Effector memory CD4-positive, alpha-beta T cell (primary cell): ENCODE results near the gene ZNF524.

Experiments
- DNase-seq, 3 donors: peaks; one replicate each; pipeline ENCODE4 v3.0.0-alpha.2; 2020
- H3K27ac ChIP-seq: 2 replicates; pipeline ENCODE4 v1.7.0; 2013; ENCODE audit warnings: mild to moderate bottlenecking, low read length, moderate library complexity; ENCODE audit not compliant: insufficient read depth, poor library complexity, severe bottlenecking
- H3K27me3 ChIP-seq: replicated peaks from 2 replicates; pipeline ENCODE4 v1.7.0; 2013; ENCODE audit warnings: mild to moderate bottlenecking, low read length; ENCODE audit not compliant: insufficient read depth, control insufficient read depth, poor library complexity, severe bottlenecking
- H3K36me3 ChIP-seq: 2 replicates; pipeline ENCODE4 v1.7.0; 2013; ENCODE audit warnings: mild to moderate bottlenecking, low read length, moderate library complexity; ENCODE audit not compliant: control insufficient read depth, insufficient read depth
- H3K4me1 ChIP-seq: 2 replicates; pipeline ENCODE4 v1.7.0; 2013; ENCODE audit warnings: low read length, mild to moderate bottlenecking; ENCODE audit not compliant: control insufficient read depth, insufficient read depth, poor library complexity, severe bottlenecking
- H3K4me3 ChIP-seq: 2 replicates; pipeline ENCODE4 v1.7.0; 2013; ENCODE audit warnings: low read length, low read depth, mild to moderate bottlenecking; ENCODE audit not compliant: insufficient read depth, poor library complexity, severe bottlenecking
- H3K9me3 ChIP-seq: 2 replicates; pipeline ENCODE4 v1.7.0; 2013; ENCODE audit warnings: mild to moderate bottlenecking, low read length, moderate library complexity; ENCODE audit not compliant: control insufficient read depth
- total RNA-seq, 3 donors: gene quantifications; one replicate each; lab custom pipeline; 2026; lab: John Stamatoyannopoulos, UW

The ZNF524 gene, protein sequence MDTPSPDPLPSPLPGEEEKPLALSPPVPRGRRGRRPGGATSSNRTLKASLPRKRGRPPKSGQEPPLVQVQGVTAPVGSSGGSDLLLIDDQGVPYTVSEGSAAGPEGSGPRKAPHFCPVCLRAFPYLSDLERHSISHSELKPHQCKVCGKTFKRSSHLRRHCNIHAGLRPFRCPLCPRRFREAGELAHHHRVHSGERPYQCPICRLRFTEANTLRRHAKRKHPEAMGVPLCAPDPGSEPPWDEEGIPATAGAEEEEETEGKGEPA
- 8.6 to 16.6 (median 15.5) reads per million in 3 donors for total RNA-seq

DNA sequence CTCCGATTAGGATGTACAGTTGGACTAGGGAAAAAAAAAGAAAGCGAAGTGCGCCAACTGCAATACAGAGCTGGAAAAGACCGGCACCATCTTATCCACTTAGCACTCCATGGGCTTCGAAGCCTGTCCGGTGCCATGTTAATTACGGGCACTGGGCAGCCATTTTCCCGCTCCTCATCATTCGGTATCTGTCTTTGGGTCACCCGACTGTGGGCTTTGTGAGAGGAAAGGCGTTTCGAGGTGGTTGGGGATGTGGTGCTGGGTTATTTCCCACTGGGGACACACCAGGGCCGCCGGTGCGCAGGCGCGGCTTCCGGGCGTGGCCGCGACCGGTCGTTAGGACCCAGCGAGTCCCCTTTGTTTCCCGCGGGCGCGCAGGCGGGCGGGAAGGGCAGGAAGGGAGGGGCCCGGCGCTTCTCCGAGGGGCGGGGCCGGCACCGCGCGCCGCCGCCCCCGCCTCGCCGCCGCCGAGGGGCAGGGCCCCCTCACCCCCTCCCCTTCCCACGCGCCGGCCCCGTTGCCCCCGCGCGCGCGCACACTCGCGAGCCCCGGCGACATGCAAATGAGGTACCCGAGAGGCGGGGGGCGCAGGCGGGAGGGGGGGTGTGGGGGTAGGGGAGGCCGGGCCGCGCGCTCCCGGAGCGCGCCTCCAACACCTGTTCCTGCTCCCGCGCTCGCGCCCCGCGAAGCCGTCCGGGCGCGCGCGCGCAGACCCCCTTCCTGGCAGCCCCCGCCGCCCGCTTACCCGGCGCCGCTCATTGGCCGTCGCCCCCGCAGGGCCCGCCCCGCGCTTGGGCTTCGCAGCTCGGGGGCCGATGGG is at the start of gene ZNF524:
Gene ZNF524, plus strand, starts transcription at position 447 of the 820 bp plus-strand sequence. CDS start 1,825 bp downstream, outside the sequence.
- H3K4me1 ChIP-seq, result peaks cover 13% of the 10 kb centered on the region
- peak; percentile 70 to 84 (median 79) for DNase-seq
- peak within 1 kb of the TSS; percentile 92 for H3K27ac ChIP-seq

DNA sequence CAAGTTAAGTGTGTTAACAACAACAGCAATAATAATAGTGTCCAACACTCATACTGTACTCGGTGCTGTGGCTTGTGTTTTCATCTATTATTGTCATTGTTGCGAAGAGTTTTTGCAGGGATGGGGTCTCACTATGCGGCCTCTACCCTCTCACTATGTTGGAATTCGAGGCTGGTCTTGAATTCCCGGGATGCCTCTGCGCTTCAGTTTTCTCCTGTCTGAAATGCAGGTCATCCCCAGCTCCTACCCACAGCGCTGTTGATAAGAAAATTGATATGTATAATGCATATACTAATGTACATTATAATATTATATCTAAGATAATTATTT is 49.8 kb upstream of the ZNF524 start:
- H3K9me3 ChIP-seq, result no peaks in the 10 kb centered on the region
- no peak overlapping the region for H3K4me3 ChIP-seq
- no peak for DNase-seq
- no peaks in the 10 kb centered on the region for H3K36me3 ChIP-seq
- H3K4me1 ChIP-seq, result no peaks in the 10 kb centered on the region
- H3K27me3 ChIP-seq, result no peaks in the 10 kb centered on the region
- H3K27ac ChIP-seq, result no peak overlapping the region

More for the DNA sequence above, at the start of gene ZNF524:
- Histone ChIP-seq H3K36me3 (peaks cover 5% of the 10 kb centered on the region), H3K27me3 (no peaks in the 10 kb centered on the region), H3K9me3 (no peaks in the 10 kb centered on the region), H3K4me3 (peak within 1 kb of the TSS; percentile 72)

DNA sequence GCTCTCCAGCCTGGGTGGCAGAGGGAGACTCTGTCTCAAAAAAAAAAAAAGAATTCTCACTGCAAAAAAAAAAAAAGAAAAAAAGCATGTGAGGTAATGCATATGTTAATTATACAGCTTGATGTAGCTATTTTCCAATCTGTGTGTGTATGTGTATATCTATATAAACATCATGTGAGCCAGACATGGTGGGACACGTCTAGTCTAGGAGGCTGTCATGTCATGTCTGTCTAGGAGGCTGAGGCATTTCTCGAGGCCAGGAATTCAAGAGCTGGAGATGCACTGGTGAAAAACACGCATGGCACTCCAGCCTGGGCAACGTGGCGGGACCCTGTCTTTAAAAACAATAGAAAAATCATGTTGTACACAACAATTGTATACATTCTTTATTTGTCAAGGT is 47.9 kb upstream of the ZNF524 start:
- Histone ChIP-seq H3K9me3 (no peaks in the 10 kb centered on the region), H3K36me3 (no peaks in the 10 kb centered on the region), H3K4me1 (no peaks in the 10 kb centered on the region), H3K27me3 (no peaks in the 10 kb centered on the region), H3K4me3 (no peak overlapping the region), H3K27ac (no peak overlapping the region)
- no peak for DNase-seq

DNA sequence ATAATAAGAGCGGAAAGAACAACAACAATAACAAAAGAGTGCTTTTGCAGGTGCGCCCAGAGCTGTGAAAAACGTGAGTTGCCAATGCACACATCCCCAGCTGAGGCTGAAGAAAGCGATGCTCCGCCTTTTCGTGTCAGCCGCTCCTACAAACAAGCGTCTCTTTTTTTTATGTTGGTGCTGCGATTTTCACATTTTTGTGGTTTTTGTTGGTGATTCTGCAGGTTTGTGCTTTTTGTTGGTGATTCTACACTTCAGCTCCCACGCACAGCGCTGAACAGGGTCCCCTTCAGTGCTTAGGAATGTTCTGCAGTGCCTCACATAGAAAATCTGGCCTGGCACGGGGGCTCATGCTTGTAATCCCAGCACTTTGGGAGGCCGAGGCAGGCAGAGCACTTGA is 47.5 kb upstream of the ZNF524 start:
- no peak overlapping the region for H3K27ac ChIP-seq

DNA sequence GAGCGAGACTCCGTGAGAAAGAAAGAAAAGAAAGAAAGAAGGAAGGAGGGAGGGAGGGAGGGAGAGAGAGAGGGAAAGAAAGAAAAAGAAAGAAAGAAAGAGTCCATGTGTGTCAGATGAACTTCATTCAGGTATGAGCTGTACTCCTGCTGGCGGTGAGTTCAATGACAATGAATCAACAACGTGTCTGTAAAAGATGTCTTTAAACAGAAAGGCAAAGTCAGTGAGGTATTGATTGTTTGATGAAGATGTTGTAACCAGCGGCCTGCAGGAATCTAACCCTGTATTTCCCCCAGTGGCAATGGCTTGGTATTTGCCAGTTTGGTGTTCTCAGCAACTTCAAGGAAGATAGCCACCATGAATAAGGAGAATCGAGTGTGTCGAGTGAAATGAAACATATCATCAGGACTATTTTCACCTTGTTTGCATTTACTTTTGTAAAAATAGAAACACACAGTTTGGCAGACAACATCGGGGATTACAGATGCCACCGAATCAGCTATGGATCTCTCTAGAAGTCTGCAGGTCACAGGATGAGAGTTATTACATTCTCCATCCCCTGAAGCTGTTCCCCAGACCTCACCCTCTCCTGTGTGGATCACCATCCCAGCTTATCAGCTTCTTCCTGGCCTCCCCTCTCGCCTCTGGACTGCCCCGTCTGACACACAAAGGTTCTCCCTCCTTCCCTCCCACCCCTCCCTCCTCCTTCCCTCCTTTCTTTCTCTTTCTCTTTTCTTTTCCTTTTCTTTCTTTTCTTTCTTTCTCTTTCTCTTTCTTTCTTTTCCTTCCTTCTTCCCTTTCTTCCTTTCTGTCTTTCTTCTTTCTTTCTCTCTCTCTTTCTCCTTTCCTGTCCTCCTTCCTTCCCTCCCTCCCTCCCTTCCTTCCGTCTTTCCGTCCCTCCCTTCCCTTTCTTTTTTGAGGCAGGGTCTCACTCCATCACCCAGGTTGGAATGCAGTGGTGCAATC is 46.6 kb upstream of the ZNF524 start:
- Histone ChIP-seq H3K27ac (no peak overlapping the region), H3K4me3 (no peak overlapping the region), H3K9me3 (no peaks in the 10 kb centered on the region), H3K4me1 (no peaks in the 10 kb centered on the region), H3K27me3 (no peaks in the 10 kb centered on the region), H3K36me3 (no peaks in the 10 kb centered on the region)
- DNase-seq, result no peak

More for the DNA sequence above, 47.5 kb upstream of the ZNF524 start:
- Histone ChIP-seq H3K4me3 (no peak overlapping the region), H3K9me3 (no peaks in the 10 kb centered on the region), H3K36me3 (no peaks in the 10 kb centered on the region), H3K27me3 (no peaks in the 10 kb centered on the region), H3K4me1 (no peaks in the 10 kb centered on the region)
- no peak for DNase-seq

DNA sequence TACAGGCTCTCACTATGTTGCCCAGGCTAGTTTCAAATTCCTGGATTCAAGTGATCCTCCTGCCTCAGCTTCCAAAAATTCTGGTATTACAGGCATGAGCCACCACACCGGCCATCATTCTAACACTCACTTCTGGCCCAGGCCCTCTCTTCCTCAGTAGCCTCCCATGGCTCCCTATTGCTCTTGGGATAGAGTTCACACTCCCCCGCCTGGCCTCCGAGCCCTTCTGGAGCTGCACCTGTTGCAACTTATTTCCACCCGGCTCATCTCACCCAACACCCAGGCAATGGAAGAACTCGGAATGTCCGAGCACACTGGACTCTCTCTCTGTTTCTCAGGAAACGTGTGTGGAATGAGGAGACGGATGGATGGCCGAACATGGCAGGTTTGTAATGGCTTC is 45.8 kb upstream of the ZNF524 start:
- H3K36me3 ChIP-seq, result no peaks in the 10 kb centered on the region
- H3K27me3 ChIP-seq, result no peaks in the 10 kb centered on the region
- H3K4me3 ChIP-seq, result no peak overlapping the region
- H3K4me1 ChIP-seq, result no peaks in the 10 kb centered on the region
- DNase-seq, result no peak
- H3K27ac ChIP-seq, result no peak overlapping the region
- no peaks in the 10 kb centered on the region for H3K9me3 ChIP-seq

DNA sequence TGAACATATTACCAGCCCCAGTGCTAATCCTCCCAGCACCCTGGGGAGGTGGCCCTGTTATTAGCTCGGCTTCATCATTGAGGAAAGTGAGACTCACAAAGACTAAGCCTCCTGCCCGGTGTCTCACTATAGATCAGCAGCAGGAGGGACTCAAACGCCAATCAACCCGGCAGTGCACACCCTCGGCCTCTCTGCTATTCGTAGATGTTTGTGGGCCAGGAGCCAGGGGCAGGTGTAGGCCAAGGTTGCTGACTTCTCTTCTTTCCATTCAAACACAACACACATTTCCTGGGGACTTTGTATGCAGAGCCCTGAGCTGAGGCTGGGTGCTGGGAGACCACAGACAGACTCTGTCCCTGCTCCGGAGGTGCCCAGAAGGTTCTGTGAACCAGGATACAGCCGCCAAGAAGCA is 45.3 kb upstream of the ZNF524 start:
- Histone ChIP-seq H3K4me1 (no peaks in the 10 kb centered on the region), H3K9me3 (no peaks in the 10 kb centered on the region), H3K4me3 (no peak overlapping the region), H3K36me3 (no peaks in the 10 kb centered on the region), H3K27me3 (no peaks in the 10 kb centered on the region), H3K27ac (no peak overlapping the region)
- no peak for DNase-seq

DNA sequence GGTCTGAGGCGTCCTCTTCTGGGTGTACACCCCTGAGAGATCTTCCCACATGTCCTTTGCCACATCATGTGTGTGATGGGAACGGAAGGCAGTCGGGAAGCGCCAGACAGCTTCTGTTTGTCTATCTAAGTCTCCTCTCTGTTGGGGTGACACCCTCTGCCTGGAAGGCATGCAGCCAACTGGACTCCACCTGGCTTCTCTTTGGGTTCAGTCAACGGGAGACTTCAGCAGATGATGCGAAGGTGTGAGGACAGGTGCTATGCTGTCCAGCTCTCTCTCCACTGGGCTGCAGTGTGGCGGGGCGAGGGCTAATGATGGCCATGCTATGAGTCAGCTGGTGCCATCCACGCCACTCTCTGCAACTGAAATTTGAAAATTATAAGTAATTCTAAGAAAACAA is 40.4 kb upstream of the ZNF524 start:
- H3K9me3 ChIP-seq, result no peaks in the 10 kb centered on the region
- H3K27ac ChIP-seq, result no peak overlapping the region
- no peak for DNase-seq

DNA sequence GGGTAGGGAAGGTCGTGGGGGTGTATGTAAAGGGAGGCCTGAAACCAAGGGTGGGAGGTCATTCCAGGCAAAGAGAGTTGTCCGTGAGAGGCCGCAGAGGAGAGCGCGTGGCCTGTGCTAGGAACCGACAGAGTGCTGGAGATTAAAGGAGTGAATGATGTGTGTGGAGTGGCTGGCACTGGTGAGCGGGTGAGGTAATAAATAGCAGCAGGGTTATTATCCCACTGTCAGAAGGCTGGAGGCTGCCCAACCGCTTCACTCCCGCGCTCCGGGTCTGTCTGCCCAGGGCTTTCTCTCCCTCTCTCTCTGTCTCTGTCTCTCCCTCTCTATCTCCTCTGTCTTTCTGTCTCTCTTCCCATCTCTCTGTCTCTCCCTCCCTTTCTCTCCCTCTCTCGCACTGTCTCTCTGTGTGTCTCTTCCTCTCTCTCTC is 36.8 kb upstream of the ZNF524 start:
- no peaks in the 10 kb centered on the region for H3K4me1 ChIP-seq
- H3K9me3 ChIP-seq, result no peaks in the 10 kb centered on the region
- no peak for DNase-seq
- no peak overlapping the region for H3K4me3 ChIP-seq
- no peaks in the 10 kb centered on the region for H3K36me3 ChIP-seq
- no peak overlapping the region for H3K27ac ChIP-seq
- peaks cover 2% of the 10 kb centered on the region for H3K27me3 ChIP-seq

More for the DNA sequence above, 40.4 kb upstream of the ZNF524 start:
- Histone ChIP-seq H3K27me3 (peaks cover 2% of the 10 kb centered on the region), H3K4me3 (no peak overlapping the region), H3K4me1 (no peaks in the 10 kb centered on the region), H3K36me3 (no peaks in the 10 kb centered on the region)
